HEK293T (cell line): ENCODE data around the gene SUSD6.

Experiments
- CTCF ChIA-PET: fragments of 350-600 bp; formaldehyde crosslinking; extraction: SDS; loops from one replicate; lab custom pipeline; 2021; ENCODE audit warnings: antibody characterized with exemption, inconsistent platforms; lab: Yijun Ruan, JAX
- POLR2A ChIA-PET: fragments of 350-600 bp; formaldehyde crosslinking; extraction: SDS; loops from one replicate; lab custom pipeline; 2020; ENCODE audit warnings: antibody characterized with exemption, inconsistent platforms; lab: Yijun Ruan, JAX
- DNase-seq: peaks from one replicate; pipeline ENCODE4 v3.0.0; 2012; ENCODE audit warnings: mixed read lengths; ENCODE audit errors: extremely low spot score
- ARNT ChIP-seq: fragments of 450-650 bp; IDR thresholded peaks from 2 replicates; pipeline ENCODE4 v1.6.1; 2017; ENCODE audit warnings: mild to moderate bottlenecking
- BHLHE40 ChIP-seq: fragments of 450-650 bp; IDR thresholded peaks from 2 replicates; pipeline ENCODE4 v1.6.1; 2016; ENCODE audit warnings: mild to moderate bottlenecking, moderate library complexity, borderline replicate concordance
- CTBP1 ChIP-seq: fragments of 450-650 bp; IDR thresholded peaks from 2 replicates; pipeline ENCODE4 v1.6.1; 2016; ENCODE audit warnings: borderline replicate concordance
- ELF4 ChIP-seq: fragments of 450-650 bp; IDR thresholded peaks from 2 replicates; pipeline ENCODE4 v1.6.1; 2017; ENCODE audit warnings: antibody characterized with exemption
- FOXA1 ChIP-seq: fragments of 450-650 bp; IDR thresholded peaks from 2 replicates; pipeline ENCODE4 v1.6.1; 2016; ENCODE audit warnings: mild to moderate bottlenecking
- FOXK2 ChIP-seq: fragments of 450-650 bp; IDR thresholded peaks from 2 replicates; pipeline ENCODE4 v1.6.1; 2016; ENCODE audit warnings: mild to moderate bottlenecking
- FOXM1 ChIP-seq: fragments of 450-650 bp; IDR thresholded peaks from 2 replicates; pipeline ENCODE4 v1.6.1; 2017; ENCODE audit warnings: mild to moderate bottlenecking, borderline replicate concordance
- HDGF ChIP-seq: fragments of 450-650 bp; IDR thresholded peaks from 2 replicates; pipeline ENCODE4 v1.6.1; 2017; ENCODE audit warnings: antibody characterized with exemption, borderline replicate concordance
- L3MBTL2 ChIP-seq: fragments of 450-650 bp; conservative IDR thresholded peaks from 2 replicates; pipeline ENCODE4 v1.6.1; 2016; ENCODE audit warnings: mild to moderate bottlenecking
- LEF1 ChIP-seq: fragments of 450-650 bp; IDR thresholded peaks from 2 replicates; pipeline ENCODE4 v1.6.1; 2017; ENCODE audit warnings: mild to moderate bottlenecking, borderline replicate concordance
- NFRKB ChIP-seq: fragments of 450-650 bp; IDR thresholded peaks from 2 replicates; pipeline ENCODE4 v1.6.1; 2016; ENCODE audit warnings: mild to moderate bottlenecking, moderate library complexity
- SP1 ChIP-seq: fragments of 450-650 bp; IDR thresholded peaks from 2 replicates; pipeline ENCODE4 v1.6.1; 2017
- SUZ12 ChIP-seq: fragments of 450-650 bp; IDR thresholded peaks from 2 replicates; pipeline ENCODE4 v1.6.1; 2016; ENCODE audit warnings: mild to moderate bottlenecking
- TARDBP ChIP-seq: fragments of 450-650 bp; IDR thresholded peaks from 2 replicates; pipeline ENCODE4 v1.6.1; 2016
- ZNF384 ChIP-seq: fragments of 450-650 bp; IDR thresholded peaks from 2 replicates; pipeline ENCODE4 v1.6.1; 2016
- TF ChIP-seq, protein P1 (sequence below): fragments of 450-650 bp; IDR thresholded peaks from 2 replicates; pipeline ENCODE4 v1.6.1; 2016

Gene SUSD6

GRCh38 chr14:69658664-69659261, 47.4 kb downstream of the SUSD6 start:
- ChIA-PET CTCF (no interaction called here), POLR2A (no interaction called here)
- no peak for DNase-seq
- TF ChIP-seq L3MBTL2 (no peak), FOXM1 (no peak), TARDBP (no peak), CTBP1 (no peak), NFRKB (no peak), ARNT (no peak), BHLHE40 (no peak), LEF1 (no peak), ELF4 (no peak)
- TF ChIP-seq, protein P1, sequence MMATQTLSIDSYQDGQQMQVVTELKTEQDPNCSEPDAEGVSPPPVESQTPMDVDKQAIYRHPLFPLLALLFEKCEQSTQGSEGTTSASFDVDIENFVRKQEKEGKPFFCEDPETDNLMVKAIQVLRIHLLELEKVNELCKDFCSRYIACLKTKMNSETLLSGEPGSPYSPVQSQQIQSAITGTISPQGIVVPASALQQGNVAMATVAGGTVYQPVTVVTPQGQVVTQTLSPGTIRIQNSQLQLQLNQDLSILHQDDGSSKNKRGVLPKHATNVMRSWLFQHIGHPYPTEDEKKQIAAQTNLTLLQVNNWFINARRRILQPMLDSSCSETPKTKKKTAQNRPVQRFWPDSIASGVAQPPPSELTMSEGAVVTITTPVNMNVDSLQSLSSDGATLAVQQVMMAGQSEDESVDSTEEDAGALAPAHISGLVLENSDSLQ, result no peak

GRCh38 chr14:69660344-69661193, 49.2 kb downstream of the SUSD6 start:
- POLR2A ChIA-PET, result no interaction called here
- CTCF ChIA-PET, result interaction anchor here (0.6 kb wide), 1 partner anchor 1828 kb away, joined by 3 read pairs; no protein-coding TSS in a partner anchor
- DNase-seq, result no peak
- no peak for TF ChIP-seq BHLHE40
- no peak for TF ChIP-seq CTBP1
- no peak for TF ChIP-seq NFRKB
- TF ChIP-seq ARNT, result no peak
- no peak for TF ChIP-seq FOXM1
- no peak for TF ChIP-seq TARDBP
- no peak for TF ChIP-seq ZNF384
- TF ChIP-seq FOXK2, result no peak
- no peak for TF ChIP-seq HDGF
- no peak for TF ChIP-seq LEF1
- TF ChIP-seq L3MBTL2, result no peak
- no peak for TF ChIP-seq FOXA1

DNA sequence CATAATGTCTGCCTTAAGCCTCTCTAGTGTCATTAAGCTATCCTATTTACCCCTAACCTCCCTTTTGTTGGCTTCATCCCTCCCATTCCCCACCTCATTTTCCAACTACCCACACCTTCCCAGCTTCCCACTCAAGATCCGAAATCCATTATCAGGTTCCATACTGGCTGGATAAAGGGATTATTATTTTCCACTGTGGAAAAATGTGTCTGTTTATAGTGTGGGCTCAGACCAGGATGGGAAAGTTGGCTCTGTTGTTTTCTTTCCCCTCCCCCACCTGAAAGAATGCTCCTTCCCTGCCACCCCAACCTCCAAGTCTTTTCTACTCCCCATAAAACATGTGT, 49.8 kb downstream of the SUSD6 start:
- ChIA-PET POLR2A (no interaction called here), CTCF (interaction anchor here (0.6 kb wide), 1 partner anchor 1828 kb away, joined by 3 read pairs; no protein-coding TSS in a partner anchor)
- TF ChIP-seq FOXK2 (no peak), ZNF384 (no peak), FOXA1 (no peak), SUZ12 (no peak), SP1 (no peak), NFRKB (no peak), CTBP1 (no peak), ELF4 (no peak), L3MBTL2 (no peak), ARNT (no peak), FOXM1 (no peak)
- DNase-seq, result no peak

- no peak for TF ChIP-seq FOXA1
- no peak for TF ChIP-seq FOXK2
- no peak for TF ChIP-seq TARDBP
- TF ChIP-seq SUZ12, result no peak
- TF ChIP-seq, protein P1, result no peak
- TF ChIP-seq L3MBTL2, result no peak
- no peak for TF ChIP-seq ELF4
- POLR2A ChIA-PET, result no interaction called here
- CTCF ChIA-PET, result no interaction called here
- no peak for DNase-seq
Observed at GRCh38 chr14:69662636-69663299, 51.4 kb downstream of the SUSD6 start.

GRCh38 chr14:69663300-69663643, 51.9 kb downstream of the SUSD6 start:
- ChIA-PET POLR2A (no interaction called here), CTCF (interaction anchor here (0.9 kb wide), 1 partner anchor 89 kb away, joined by 3 read pairs; no protein-coding TSS in a partner anchor)
- no peak for DNase-seq
- TF ChIP-seq ARNT (no peak), SUZ12 (no peak), NFRKB (no peak), FOXM1 (no peak), L3MBTL2 (no peak), LEF1 (no peak), CTBP1 (no peak), ZNF384 (no peak)
- TF ChIP-seq, protein P1, result no peak

- no peak for TF ChIP-seq CTBP1
- TF ChIP-seq FOXM1, result no peak
- TF ChIP-seq FOXA1, result no peak
- TF ChIP-seq ARNT, result no peak
- TF ChIP-seq SUZ12, result no peak
- TF ChIP-seq HDGF, result no peak
- TF ChIP-seq, protein P1, result no peak
- DNase-seq, result no peak
- ChIA-PET CTCF (interaction anchor here (0.9 kb wide), 1 partner anchor 90 kb away, joined by 3 read pairs; no protein-coding TSS in a partner anchor), POLR2A (no interaction called here)
Observed at GRCh38 chr14:69664265-69664664, 52.9 kb downstream of the SUSD6 start.
